ENCODE results near the gene KRTAP12-2.

- TF ChIP-seq CTCF (IDR thresholded peaks at IDR 0.05; ENCODE audit: low read depth, low read length, missing input control) (no peak), RAD21 (IDR thresholded peaks at IDR 0.05) (no peak), REST (IDR thresholded peaks at IDR 0.05) (no peak), ATF3 (IDR thresholded peaks at IDR 0.05) (no peak), EGR1 (IDR thresholded peaks at IDR 0.05; ENCODE audit: low read depth in 2 of 2) (no peak), TAF1 (conservative IDR thresholded peaks at IDR 0.05) (no peak), NR2F2 (IDR thresholded peaks at IDR 0.05) (no peak), SP1 (IDR thresholded peaks at IDR 0.05) (no peak), MAX (IDR thresholded peaks at IDR 0.05) (no peak)
Measured at GRCh38 chr21:44694776-44695175, 28.0 kb upstream of the KRTAP12-2 start.

All from liver (tissue), 3 donors.